H1 (cell line): ENCODE results near the gene NOC3L. TPM values are rescaled to one million over a fixed set of nuclear protein-coding genes. Genes with fewer than 3 reads are reported as not detected.

ENCODE experiments used
- ASH2L ChIP-seq: fragments of 200-600, 300-600 bp; sonication (generic); IDR thresholded peaks from one replicate; pipeline ENCODE4 v1.7.1; 2017; ENCODE audit warnings: low read length
- CEBPB ChIP-seq: IDR thresholded peaks from 2 replicates; pipeline ENCODE4 v1.6.1; 2012; ENCODE audit warnings: low read depth, low read length
- CHD1 ChIP-seq: IDR thresholded peaks from 2 replicates; pipeline ENCODE4 v1.6.1; 2012; ENCODE audit warnings: low read depth, low read length, improper control_type of control experiment
- CREB1 ChIP-seq: IDR thresholded peaks from 2 replicates; pipeline ENCODE4 v1.6.1; 2012; ENCODE audit warnings: inconsistent platforms
- EGR1 ChIP-seq: IDR thresholded peaks from 2 replicates; pipeline ENCODE4 v1.6.1; 2011; ENCODE audit warnings: low read depth, low read length, borderline replicate concordance
- GTF2F1 ChIP-seq: IDR thresholded peaks from 2 replicates; pipeline ENCODE4 v1.6.1; 2012; ENCODE audit warnings: low read depth, low read length, improper control_type of control experiment, borderline replicate concordance
- HDAC6 ChIP-seq: IDR thresholded peaks from one replicate; pipeline ENCODE4 v1.7.1; 2012; ENCODE audit warnings: low read depth, mild to moderate bottlenecking, inconsistent platforms, low read length, moderate library complexity
- JUN ChIP-seq: IDR thresholded peaks from 2 replicates; pipeline ENCODE4 v1.6.1; 2011; ENCODE audit warnings: low read depth, mild to moderate bottlenecking, improper control_type of control experiment, low read length
- KDM4A ChIP-seq: IDR thresholded peaks from one replicate; pipeline ENCODE4 v1.7.1; 2012; ENCODE audit warnings: low read depth, mild to moderate bottlenecking, moderate library complexity, low read length, inconsistent platforms; ENCODE audit not compliant: severe bottlenecking
- KDM5A ChIP-seq: fragments of 200-600 bp; IDR thresholded peaks from 2 replicates; pipeline ENCODE4 v1.7.1; 2012; ENCODE audit warnings: mild to moderate bottlenecking, low read length, inconsistent platforms, mixed read lengths
- MAX ChIP-seq: IDR thresholded peaks from 2 replicates; pipeline ENCODE4 v1.6.1; 2012; ENCODE audit warnings: inconsistent platforms
- PHF8 ChIP-seq: fragments of 200-600 bp; sonication (generic); conservative IDR thresholded peaks from 2 replicates; pipeline ENCODE4 v1.7.1; 2012; ENCODE audit warnings: low read depth, mild to moderate bottlenecking, inconsistent platforms, low read length, moderate library complexity
- RBBP5 ChIP-seq: IDR thresholded peaks from 2 replicates; pipeline ENCODE4 v1.7.1; 2012; ENCODE audit warnings: low read depth, mild to moderate bottlenecking, inconsistent platforms, low read length, moderate library complexity, borderline replicate concordance
- RFX5 ChIP-seq: IDR thresholded peaks from 2 replicates; pipeline ENCODE4 v1.6.1; 2011; ENCODE audit warnings: low read depth, low read length, improper control_type of control experiment, borderline replicate concordance
- SIN3A ChIP-seq, 2 experiments: IDR thresholded peaks in 1 of 2; conservative IDR thresholded peaks in 1 of 2; 2 replicates each; pipeline ENCODE4 v1.6.1; 2011 to 2012; ENCODE audit warnings: low read length in 2 of 2, improper control_type of control experiment in 1 of 2, low read depth in 1 of 2, mild to moderate bottlenecking in 1 of 2
- SP1 ChIP-seq: IDR thresholded peaks from 2 replicates; pipeline ENCODE4 v1.6.1; 2011; ENCODE audit warnings: low read depth, low read length
- TBP ChIP-seq: IDR thresholded peaks from 2 replicates; pipeline ENCODE4 v1.6.1; 2011; ENCODE audit warnings: low read depth, low read length, improper control_type of control experiment
- USF2 ChIP-seq: IDR thresholded peaks from 2 replicates; pipeline ENCODE4 v1.6.1; 2011; ENCODE audit warnings: low read length, improper control_type of control experiment
- polyA plus RNA-seq, 7 experiments: library from polyadenylated mRNA; depleted of rRNA in 3 of 7; stranded (reverse) in 5 of 7; unstranded in 2 of 7; fragments of >200 nt in 5 of 7; fragments of 200-250 nt in 2 of 7; gene quantifications; 1 replicate in 5 of 7; 2 replicates in 1 of 7; 4 replicates in 1 of 7; pipeline versions ENCODE4 v1.2.1 to v1.2.3, GENCODE V29; 2011 to 2013; ENCODE audit warnings: missing spikeins in 2 of 7, mixed read lengths in 2 of 7
- total RNA-seq: library from RNA; stranded (reverse); fragmentation: NEBNext Ultra II Directional; extraction: Animal tissue kit (Norgen Biotek cat#: 25700); gene quantifications from 2 replicates; pipeline ENCODE4 v1.2.1, GENCODE V29; 2021

Gene NOC3L
- total and polyA plus RNA-seq, 2 of the 8 experiments (the other 6 are each of a cell fraction or from before 2014, with no cell fraction given), result 7.1 to 39.1 TPM

- TF ChIP-seq EGR1, result no peak
- TF ChIP-seq CEBPB, result no peak
- TF ChIP-seq MAX, result no peak; the same call in 1 of the 2 replicates
- TF ChIP-seq TBP, result no peak
- no peak for TF ChIP-seq USF2
- no peak for TF ChIP-seq SP1
- no peak for TF ChIP-seq GTF2F1
- TF ChIP-seq RFX5, result no peak
- no peak for TF ChIP-seq CREB1
- TF ChIP-seq CHD1, result no peak
- no peak for TF ChIP-seq PHF8
- no peak for TF ChIP-seq RBBP5
- TF ChIP-seq SIN3A (conservative IDR thresholded peaks at IDR 0.05 in 1 of 2, IDR thresholded peaks at IDR 0.05 in 1 of 2; ENCODE audit: low read depth in 1 of 2, low read length in 2 of 2), result 0 out of 4 replicates have a peak, but pooled peaks of 1 of the 2 experiments have one; percentile 8
- TF ChIP-seq KDM4A, result peak; percentile 41
- no peak for TF ChIP-seq KDM5A
- TF ChIP-seq JUN, result no peak
- no peak for TF ChIP-seq HDAC6
- peak; percentile 85 for TF ChIP-seq ASH2L
Observed at GRCh38 chr10:94403380-94404213, 40.9 kb upstream of the NOC3L start (continued).
